PC-9 (cell line): ENCODE measurements around the gene RPL5.

ENCODE experiments used
- EZH2 ChIP-seq: fragments of 200-600 bp; sonication (generic); IDR thresholded peaks from 2 replicates; pipeline ENCODE4 v1.8.0; 2017; ENCODE audit warnings: antibody characterized with exemption, low read depth
- TF ChIP-seq, protein P1 (sequence below): fragments of 200-600 bp; sonication (generic); conservative IDR thresholded peaks from 2 replicates; pipeline ENCODE4 v1.6.1; 2017; ENCODE audit warnings: mixed run types, antibody characterized with exemption, mild to moderate bottlenecking, moderate library complexity

DNA sequence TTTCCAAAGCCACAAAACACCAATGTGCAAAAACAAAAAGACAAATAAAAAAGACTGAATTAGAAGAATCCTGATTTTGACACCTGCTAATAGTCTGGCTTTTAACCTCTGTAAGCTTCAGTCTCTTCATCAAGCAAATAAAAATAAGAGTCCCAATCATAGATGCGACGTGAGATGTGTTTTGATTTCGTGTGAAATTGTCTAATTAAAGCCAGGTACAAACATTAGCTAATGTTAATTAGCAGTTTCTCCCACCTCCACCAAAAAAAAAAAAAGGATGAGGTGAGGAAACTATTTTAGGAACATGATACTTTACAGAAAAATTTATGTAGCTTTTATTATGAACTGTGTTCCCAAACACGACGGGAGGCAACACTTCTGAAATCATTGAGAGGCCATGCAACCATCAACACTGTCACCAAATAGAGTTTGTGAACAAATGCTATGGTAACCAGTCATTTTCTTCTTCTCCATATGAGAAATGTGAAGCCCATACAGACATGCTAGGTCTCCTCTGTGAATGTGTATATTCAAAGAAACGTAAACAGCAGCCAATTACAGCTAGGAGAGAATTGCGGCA is 40.3 kb upstream of the RPL5 start:
- TF ChIP-seq, protein P1, sequence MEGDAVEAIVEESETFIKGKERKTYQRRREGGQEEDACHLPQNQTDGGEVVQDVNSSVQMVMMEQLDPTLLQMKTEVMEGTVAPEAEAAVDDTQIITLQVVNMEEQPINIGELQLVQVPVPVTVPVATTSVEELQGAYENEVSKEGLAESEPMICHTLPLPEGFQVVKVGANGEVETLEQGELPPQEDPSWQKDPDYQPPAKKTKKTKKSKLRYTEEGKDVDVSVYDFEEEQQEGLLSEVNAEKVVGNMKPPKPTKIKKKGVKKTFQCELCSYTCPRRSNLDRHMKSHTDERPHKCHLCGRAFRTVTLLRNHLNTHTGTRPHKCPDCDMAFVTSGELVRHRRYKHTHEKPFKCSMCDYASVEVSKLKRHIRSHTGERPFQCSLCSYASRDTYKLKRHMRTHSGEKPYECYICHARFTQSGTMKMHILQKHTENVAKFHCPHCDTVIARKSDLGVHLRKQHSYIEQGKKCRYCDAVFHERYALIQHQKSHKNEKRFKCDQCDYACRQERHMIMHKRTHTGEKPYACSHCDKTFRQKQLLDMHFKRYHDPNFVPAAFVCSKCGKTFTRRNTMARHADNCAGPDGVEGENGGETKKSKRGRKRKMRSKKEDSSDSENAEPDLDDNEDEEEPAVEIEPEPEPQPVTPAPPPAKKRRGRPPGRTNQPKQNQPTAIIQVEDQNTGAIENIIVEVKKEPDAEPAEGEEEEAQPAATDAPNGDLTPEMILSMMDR = no peak
- TF ChIP-seq EZH2 = no peak
